TTC549 (cell line): ENCODE results near the gene TSPAN5.

Experiments
- FAIRE-seq: peaks from 2 replicates; lab custom pipeline; 2012; peaks lifted over from hg19 to GRCh38; lab: Jason Lieb, UNC

TSPAN5 gene

DNA sequence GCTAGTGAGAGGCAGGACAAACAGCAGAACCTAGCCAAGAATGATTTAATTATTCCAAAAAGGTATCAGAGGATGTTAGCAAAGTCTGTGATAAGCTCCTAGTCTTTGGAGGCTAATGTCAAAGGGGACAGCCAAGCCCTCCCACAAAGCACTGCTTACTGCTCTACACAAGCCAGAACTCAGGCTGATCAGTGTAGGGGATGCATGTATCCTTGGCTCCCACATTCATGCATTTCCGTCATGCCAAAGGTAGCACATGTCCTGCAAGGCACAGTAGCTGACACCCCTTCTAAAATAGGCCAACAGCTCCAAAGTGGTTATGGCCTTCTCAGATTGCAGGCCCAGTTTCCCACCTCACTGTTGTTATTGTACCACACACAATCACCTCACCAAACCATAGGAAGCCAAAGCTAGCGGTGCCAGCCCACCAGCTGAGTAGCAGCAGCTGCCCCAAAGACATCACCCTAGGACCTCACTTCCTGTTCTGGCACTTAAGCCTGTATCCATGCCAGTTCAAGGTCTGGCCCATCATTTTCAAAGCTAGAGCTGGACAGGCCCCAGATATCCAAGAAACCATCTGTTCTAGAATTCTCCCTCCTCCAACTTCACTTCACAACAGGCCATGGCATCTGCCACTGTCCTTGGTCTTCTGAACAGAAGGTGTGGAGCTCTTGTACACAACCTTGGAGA, 40.9 kb downstream of the TSPAN5 start:
- no peak for FAIRE-seq

DNA sequence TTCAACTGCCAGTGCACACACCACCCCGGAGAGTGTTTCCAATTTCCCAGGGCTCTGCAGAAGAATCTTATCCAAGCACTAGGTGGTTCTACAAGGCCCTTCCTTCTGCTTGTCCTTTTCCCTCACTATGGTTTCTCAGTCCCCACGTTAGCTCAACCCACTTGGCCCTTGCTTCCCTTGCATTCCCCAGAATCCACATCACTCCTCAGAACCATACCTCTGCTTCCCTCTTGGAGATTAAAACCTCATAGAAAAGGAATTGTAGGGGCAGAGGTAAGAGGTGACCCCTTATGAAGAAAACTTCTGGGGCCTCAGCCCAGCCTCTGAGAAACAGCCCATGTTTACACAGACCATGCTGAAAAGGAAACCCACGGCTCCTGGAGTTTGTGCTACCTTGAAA, 42.4 kb downstream of the TSPAN5 start:
- FAIRE-seq = no peak

DNA sequence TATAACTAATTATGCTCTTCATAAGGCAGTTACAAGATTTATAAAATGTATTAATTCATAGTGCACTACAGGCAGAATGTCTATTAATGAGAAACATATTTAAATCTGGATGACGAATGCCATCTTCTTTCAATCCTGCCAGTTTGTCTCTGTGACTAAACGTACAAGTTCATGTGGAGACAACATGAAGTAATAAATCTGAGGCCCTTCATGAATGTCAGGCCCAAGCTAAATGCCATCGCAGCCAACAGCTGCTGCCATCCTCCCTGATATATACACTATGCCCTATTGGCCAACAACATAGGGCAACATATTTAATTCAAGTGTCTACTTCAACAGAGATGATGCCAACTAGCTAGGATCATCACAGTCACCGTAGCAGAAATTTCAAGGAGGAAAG, 43.7 kb downstream of the TSPAN5 start:
- no peak for FAIRE-seq

- FAIRE-seq = no peak
These were observed 44.3 kb downstream of the TSPAN5 start for GRCh38 chr4:98614094-98614493.

GRCh38 chr4:98613453-98614075, 44.8 kb downstream of the TSPAN5 start:
- FAIRE-seq = no peak

DNA sequence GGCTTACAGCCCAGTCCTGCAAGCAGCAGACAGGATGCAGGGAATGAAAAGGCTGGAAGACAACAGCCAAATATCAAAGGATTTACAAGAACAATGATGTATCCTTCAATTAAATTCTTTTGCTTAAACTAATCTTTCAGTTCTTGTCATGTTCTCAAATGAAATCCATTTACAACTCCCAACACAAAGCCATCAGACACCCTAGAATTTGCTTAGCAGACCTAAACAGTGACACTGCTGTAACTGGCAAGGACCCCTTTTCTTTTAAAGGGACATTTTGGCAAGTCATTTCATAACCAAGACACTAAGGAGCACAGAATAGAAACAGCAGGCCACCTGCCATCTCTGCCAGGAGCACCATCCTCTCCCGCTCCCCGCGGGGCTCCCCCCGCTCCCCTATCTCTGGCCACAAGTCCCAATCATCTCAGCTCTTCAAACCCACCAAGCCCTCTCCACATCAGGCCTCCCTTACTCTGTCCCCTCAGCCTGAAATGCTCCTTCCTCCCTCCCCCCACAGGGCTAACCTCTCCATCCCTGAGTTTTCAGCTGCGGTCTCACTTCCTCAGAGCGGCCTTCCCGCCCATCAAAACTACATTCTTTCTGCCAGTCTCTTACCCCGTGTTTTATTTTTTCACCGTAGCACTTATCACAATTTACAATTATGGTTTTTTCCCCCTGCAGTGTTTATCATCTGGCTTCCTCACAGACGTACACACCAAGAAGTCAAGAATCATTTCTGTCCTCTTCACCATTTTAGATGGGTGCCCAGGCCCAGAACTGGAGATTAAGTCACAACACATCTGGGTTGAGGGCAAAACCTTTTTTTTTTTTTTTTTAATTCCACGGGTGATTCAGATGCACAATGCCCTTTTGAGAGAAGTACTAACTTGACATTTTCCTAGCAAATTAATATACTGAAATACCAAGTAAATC, 45.8 kb downstream of the TSPAN5 start:
- no peak for FAIRE-seq

GRCh38 chr4:98611677-98612317, 46.6 kb downstream of the TSPAN5 start:
- no peak for FAIRE-seq

GRCh38 chr4:98610926-98611676, 47.3 kb downstream of the TSPAN5 start:
- no peak for FAIRE-seq

DNA sequence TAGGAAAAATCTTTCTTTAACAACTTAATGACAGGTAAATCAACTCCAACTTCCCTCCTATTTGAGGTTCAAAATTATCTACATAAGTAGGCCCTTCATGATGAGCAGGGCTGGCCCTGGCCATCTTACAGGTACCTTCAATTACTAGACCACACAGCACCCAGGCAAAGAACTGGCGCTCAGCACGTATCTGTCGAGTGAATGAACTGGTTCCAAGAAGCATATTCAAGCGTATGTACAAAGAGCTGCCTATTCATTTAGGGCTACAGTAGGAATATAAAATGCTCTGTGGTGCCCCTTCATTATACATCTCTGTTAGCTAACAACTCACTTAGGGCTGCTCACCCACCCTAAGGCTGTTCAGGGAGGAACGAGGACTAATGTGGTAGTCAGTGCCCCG, 48.0 kb downstream of the TSPAN5 start:
- no peak for FAIRE-seq

DNA sequence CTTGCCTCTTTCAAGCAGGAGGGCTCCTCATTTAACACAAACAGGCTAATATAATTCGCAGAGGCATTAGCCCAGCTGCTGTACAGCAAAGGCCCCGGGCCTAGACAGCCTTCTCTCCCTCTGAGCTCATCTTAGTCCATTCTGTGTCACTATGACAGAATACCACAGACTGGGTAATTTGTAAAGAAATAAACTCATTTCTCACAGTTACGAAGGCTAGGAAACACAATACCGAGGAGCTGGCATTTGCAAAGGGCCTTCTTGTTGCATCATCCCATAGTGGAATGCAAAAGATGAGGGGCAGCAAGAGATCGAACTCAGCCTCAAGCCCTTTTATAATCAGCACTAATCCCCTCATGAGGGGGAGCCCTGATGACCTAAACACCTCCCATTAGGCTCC, 48.5 kb downstream of the TSPAN5 start:
- FAIRE-seq = no peak

DNA sequence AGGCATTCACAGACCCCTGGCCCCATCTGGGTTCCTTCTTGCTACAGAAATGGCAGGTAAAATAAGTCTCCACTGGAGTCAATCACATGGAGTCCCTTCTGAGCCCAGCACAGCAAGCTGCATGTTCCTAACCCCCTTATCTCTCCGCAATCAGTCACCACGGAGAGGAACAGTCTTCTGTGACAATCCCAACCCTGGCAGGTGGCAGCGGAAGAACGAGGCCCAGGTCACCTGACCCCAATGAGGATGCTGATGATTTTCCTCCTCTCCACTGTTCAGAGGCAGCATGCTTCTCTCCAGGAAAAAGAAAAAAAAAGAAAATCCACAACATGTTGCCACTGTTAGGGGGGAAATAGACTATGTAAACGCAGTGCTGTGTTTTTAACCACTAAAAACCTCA, 50.1 kb downstream of the TSPAN5 start:
- no peak for FAIRE-seq

DNA sequence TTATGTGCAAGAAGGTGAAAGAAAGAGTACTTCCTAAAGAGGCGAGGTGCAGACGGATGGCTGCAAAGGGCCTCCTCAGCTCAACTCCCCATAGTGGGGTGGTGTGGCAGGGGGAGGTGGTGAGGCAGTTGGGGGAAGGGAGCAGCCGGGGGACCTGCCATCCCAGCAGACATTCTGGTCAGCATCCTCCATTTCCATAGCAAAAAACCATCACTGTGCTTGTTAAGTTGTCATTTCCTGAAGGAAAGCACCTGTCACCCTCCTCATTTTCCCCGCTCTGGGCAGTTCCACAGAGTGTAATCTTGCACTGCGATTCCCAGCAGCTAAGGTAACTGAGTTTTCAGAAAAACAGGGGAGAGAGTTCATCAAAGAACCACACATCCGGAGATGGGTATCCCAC, 51.5 kb downstream of the TSPAN5 start:
- FAIRE-seq = no peak

- no peak for FAIRE-seq
These were observed 53.2 kb downstream of the TSPAN5 start for GRCh38 chr4:98605216-98605615.

- no peak for FAIRE-seq
These were observed 53.7 kb downstream of the TSPAN5 start for GRCh38 chr4:98604723-98605122.

- FAIRE-seq = no peak
These were observed 54.5 kb downstream of the TSPAN5 start for GRCh38 chr4:98603683-98604521.

DNA sequence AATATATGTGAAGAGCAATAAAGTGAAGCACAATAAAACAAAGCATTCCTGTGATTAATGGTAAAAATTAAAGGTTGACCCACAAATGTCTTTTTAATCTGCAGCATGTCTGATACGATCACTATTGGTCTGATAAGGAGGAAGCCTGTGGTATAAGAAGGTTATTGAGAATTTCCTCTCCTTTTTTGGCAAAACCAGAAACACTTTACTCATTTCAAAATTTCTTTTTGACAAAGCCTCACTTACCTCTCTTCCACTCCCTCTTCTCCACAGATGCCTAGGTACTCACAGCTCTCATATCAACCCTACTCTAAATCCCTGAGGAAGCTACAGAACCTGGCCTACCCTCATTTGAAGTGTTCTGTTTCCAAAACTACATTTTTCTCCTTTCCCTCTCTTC, 56.1 kb downstream of the TSPAN5 start:
- no peak for FAIRE-seq

DNA sequence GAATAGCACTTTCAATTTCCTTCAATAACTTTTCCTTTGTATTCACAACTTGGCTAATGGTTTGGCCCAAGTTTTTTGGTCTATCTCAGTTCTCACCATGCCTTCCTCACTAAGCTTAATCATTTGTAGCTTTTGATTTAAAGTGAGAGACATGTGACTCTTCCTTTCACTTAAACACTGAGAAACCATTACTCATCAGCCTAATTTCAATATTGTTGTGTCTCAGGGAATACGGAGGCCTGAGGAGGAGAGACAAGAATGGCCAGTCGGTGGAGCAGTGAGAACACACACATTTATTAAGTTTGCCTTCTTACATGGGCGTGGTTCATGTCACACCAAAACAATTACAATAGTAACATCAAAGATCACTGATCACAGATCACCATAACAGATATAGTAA, 56.7 kb downstream of the TSPAN5 start:
- FAIRE-seq = no peak

- FAIRE-seq = no peak
These were observed 58.7 kb downstream of the TSPAN5 start for GRCh38 chr4:98599617-98600205.

DNA sequence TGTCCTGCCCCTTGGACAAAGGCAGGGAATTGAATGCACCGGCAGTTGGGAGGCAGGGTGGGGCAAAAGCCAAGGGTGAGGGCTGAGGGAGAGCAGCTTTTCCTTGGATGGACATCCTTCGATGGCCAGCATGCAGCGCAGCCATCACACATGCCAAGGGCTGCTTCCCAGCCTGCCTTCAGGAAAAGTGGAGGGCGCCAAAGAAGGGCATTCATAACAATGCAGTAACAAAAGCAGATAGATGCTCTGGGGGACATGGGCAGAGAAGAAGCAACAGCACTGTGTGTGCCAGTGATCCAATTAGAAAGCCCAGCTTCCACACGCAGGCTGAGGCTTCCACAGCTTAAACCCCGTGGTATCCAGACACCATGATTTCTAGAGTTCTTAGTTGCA, 71.5 kb downstream of the TSPAN5 start:
- FAIRE-seq = no peak

GRCh38 chr4:98586291-98586961, 72.0 kb downstream of the TSPAN5 start:
- no peak for FAIRE-seq
